Stimulated activated CD8-positive, alpha-beta memory T cell treated with anti-CD3 and anti-CD28 coated beads, Interleukin-4, amount 100 ng/mL, for 48 hours (primary cell): ENCODE results near the gene RELCH.
A peak's percentile ranks its signal among the peaks of the same experiment; 100 is the strongest.
"Not testable (repeated sequence)": the region's sequence is repeated elsewhere in the genome, so short reads cannot be mapped to it uniquely, and the experiment has no call there.

ENCODE experiments used
- DNase-seq: peaks from one replicate; pipeline ENCODE4 v3.0.0-alpha.2; 2020

Gene RELCH, protein sequence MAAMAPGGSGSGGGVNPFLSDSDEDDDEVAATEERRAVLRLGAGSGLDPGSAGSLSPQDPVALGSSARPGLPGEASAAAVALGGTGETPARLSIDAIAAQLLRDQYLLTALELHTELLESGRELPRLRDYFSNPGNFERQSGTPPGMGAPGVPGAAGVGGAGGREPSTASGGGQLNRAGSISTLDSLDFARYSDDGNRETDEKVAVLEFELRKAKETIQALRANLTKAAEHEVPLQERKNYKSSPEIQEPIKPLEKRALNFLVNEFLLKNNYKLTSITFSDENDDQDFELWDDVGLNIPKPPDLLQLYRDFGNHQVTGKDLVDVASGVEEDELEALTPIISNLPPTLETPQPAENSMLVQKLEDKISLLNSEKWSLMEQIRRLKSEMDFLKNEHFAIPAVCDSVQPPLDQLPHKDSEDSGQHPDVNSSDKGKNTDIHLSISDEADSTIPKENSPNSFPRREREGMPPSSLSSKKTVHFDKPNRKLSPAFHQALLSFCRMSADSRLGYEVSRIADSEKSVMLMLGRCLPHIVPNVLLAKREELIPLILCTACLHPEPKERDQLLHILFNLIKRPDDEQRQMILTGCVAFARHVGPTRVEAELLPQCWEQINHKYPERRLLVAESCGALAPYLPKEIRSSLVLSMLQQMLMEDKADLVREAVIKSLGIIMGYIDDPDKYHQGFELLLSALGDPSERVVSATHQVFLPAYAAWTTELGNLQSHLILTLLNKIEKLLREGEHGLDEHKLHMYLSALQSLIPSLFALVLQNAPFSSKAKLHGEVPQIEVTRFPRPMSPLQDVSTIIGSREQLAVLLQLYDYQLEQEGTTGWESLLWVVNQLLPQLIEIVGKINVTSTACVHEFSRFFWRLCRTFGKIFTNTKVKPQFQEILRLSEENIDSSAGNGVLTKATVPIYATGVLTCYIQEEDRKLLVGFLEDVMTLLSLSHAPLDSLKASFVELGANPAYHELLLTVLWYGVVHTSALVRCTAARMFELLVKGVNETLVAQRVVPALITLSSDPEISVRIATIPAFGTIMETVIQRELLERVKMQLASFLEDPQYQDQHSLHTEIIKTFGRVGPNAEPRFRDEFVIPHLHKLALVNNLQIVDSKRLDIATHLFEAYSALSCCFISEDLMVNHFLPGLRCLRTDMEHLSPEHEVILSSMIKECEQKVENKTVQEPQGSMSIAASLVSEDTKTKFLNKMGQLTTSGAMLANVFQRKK

DNA sequence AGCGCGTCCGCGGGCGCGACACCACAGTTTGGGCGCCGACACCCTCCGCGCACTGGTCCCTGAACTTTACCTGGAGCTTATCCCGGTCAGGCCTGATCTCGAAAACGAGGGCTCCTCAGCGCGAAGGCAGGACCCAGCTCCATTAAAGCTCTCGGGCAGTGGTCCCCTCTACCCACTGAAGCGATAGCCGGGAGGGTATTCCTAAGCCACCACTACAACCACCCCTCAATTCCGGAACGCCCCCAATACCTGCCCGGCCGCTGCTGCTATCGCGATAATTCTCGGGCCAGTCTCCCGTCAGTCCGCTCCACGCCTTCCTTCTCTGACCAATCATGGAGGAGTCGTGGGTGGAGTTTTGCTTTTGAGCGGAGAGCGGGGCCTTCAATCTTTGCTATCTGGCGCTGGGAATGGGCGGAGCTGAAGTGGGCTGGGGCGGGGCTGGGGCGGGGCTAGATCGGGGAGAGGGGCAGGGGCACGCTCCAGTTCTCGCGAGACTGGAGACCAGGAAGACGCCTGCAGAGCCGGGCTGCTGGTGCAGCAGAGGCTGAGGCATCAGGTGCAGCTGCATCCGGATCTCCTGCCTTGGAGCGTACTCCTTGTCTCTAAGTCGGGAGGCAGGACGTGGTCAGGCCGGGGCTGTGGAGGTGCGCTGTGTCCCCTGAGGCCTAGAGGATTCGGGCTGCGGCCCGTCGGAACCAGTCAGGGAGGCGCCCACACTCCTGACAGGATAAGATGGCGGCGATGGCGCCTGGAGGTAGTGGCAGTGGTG is at the start of gene RELCH, which contains the start of gene PIGN:
TSS of gene RELCH (plus strand) at position 482 of the 769 bp plus-strand sequence. CDS start at position 733, 251 bp downstream.
TSS of gene PIGN (minus strand) at position 283 of the 769 bp plus-strand sequence. CDS start 25,703 bp downstream, outside the sequence.
- DNase-seq, result peak; percentile 92

DNA sequence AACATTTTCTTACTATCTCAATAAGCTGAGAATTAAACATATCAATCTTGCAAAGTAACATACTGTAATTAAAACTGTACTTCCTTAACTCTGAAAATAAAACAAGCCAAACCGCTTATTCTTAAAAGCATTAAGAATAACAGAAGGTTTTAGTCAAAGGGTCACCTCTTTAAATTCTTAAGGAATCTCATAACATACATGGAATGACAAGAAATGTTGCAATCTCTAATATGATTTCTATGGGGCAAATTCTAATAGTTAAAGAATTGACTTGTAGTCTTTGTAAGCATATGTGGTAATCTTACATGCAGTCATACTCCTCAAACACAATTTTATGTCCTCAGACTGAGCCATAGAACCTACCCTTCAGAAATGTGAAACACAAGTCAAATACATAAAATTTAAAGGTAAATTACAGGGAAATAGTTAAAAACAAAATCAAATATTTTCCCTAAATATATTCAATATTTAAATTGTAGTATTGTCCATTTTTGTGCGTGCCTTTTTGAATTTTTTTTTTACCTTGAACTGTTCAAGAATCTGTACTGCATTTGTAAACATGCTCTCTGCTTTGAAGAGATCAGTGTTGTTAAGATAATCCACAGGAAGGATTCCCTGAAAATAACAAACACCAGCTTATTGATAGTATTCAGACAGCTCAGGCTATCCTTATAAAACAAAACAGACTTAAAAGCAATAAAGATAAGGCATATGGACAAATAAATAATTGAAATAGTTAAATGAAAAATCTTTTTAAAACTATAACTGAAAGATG is 48.4 kb upstream of the RELCH start:
- no peak for DNase-seq

DNA sequence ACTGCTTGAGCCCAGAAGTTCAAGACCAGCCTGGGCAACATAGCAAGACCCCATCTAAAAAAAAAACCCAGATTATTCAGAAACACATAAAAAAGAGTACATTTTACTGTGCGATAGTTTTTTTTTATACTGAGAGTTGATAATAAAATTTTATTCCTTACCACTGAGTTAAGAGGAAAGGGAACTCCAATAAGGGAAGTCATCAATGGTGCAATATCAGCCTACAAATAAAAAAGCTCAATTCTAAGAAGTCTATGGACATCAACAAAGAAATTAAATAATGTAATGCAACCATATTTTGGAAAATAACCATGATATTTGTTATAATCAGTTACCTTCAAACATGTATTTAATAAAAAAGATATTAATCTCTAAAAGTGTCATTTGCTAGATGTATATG is 46.8 kb upstream of the RELCH start:
- no peak for DNase-seq

DNA sequence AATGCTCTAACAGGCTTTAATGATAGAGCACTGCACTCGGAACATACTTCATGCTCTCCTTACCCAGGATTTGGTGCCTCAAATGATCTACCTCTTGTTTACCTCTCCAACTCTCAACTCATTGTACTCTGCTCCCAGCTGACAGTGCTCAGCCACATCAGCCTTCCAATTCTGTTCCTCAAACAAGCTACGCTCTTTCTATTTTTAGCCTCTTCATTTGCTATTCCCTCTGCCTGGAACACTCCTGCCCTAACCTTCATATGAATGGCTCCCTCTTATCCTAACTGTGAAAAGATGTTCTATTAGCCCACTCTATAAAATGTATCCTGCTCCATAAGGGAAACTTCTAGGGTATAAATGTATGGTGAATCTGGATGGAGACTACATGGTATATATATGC is 42.7 kb upstream of the RELCH start:
- DNase-seq, result no peak

DNA sequence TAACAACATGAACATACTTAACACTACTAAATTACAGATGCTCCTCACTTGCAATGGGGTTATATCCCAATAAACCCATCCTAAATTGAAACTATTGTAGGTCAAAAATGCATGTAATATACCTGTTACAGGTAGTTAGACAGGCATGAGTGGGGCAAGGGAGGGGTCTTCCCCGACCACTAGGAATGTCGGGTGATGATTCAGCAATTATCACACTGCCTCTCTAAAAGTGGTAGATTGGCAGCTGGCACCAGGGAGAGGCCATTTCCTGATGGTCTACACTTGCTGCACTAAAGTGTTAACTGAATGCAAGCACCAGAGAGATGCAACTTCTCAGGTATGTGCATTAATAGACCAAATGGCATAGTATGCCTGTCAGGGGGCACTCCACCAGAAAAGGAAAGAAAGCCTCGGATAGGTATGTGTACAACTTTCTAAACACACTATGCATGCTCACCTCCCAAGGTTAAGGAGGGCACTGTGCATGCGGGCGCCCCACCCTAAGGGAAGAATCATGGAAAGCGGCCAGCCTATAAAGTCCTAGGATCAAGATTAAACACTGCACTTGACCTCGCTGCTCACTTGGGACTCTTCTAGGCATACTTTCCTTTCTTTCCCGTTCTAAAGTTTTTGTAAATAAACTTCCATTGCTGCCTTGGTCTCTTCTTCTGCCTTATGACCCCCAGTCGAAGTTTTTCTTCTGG is 35.8 kb upstream of the RELCH start:
- DNase-seq, result no peak

DNA sequence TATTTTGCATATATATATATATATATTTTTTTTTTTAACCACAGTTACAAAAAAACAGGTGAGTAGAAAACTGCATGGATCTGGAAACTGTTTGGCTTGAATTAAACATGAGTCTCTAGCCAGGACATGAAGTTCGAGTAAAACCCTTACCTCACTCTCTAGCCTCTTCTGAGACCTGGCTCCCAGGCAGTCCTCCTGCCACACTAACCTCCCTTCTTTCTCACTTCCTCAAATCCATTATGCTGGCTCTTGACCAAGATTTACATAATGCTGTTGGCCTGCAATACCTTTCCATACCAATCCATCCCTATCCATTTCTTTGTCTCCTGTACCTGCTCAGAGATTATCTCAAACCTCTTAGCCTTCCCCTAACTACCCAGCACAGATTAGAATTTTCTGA is 34.2 kb upstream of the RELCH start:
- DNase-seq, result no peak

DNA sequence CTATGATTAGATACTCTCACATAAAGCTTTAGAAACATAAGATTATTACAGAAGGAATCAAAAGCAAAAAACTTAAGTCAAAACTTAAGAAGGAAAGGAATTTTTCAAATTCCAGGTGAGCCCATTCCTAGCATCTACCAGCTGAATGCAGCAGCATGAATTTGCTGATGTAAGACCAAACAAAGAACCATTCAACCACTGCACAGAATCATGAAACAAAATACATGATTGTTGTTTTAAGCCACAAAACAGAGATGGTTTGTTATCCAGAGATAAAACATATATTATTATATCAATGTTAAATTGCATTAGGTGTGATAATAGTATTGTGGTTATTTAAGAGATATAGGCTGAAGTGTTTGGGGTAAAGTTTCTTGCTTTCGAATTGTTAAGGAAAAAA is 29.2 kb upstream of the RELCH start:
- no peak for DNase-seq

DNA sequence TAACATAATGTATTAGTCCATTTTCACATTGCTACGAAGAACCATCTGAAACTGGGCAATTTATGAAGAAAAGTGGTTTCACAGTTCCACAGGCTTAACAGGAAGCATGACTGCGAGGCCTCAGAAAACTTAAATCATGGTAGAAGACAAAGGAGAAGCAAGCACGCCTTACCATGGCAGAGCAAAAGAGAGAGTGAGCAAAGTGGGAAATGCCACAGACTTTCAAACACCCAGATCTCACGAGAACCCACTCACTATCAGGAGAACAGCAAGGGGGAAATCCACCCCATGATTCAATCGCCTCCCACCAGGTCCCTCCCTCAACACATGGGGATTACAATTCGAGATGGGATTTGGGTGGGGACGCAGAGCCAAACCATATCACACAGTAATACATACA is 22.7 kb upstream of the RELCH start:
- no peak for DNase-seq

DNA sequence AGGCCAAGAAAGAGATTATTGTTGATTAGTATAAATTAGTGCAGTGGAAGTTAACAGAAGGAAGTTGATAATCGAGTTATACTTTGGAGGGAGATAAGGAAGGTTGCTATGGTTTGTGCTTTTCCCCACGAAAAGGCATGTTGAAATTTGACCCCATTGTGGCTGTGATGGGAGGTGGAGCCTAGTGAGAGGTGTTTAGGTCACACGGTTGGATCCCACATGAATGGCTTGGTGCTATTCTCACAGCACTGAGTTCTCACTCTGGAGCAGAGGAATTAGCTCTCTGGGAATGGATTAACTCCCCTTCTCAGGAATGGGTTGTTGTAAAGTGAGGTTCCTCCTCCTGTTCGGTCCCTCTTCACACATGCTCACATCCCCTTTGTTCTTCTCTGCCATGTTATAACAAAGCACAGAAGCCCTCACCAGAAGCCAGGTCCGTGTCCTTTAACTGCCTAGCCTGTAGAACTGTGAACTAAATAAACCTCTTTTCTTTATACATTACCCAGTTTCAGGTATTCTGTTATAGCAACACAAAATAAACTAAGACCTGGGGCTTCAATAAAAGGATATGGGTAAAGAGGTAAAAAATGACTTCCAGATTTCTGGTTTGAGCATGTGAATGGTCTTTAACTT is 22.1 kb upstream of the RELCH start:
- DNase-seq, result no peak

DNA sequence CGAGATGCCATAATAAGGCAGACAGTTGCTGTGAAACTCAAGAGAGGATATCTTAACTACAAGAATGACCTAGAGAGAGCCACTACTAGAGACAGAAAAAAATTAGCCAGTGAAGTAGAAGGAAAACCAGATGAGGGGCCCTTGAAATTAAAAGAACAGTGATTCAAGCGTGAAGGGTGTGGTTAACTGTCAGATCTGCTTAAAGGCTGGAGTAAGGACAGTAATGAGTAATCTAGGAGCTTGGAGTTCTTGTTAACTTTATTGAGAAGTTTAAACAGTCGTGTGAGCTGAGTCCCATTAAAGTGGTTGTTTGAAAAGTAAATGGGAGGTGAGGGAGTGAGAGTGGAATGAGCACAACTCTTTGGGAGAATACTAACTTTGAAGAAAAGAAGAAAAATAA is 21.5 kb upstream of the RELCH start:
- DNase-seq, result no peak

DNA sequence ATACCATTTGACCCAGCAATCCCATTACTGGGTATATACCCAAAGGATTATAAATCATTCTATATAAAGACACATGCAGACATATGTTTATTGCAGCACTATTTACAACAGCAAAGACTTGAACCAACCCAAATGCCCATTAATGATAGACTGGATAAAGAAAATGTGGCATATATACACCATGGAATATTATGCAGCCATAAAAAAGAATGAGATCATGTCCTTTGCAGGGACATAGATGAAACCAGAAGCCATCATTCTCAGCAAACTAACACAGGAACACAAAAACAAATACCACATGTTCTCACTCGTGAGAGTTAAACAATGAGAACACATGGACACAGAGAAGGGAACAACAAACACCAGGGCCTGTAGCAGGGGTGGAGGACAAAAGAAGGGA is 20.5 kb upstream of the RELCH start:
- DNase-seq, result not testable (repeated sequence)

DNA sequence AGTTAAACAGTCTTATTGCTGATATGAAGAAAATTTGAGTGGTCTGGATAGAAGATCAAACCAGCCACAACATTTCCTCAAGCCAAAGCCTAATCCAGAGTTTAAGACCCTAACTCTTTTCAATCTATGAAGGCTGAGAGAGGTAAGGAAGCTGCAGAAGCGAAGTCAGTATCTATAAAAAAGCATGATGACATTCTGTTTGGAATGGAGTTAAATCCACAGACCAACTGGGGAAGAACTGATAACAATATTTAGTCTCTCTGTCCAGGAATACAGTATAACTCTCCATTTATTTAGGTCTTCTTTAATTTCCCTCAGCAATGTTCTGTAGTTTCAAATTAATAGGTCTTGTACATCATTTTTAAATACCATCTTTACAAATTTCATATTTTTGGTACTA is 16.2 kb upstream of the RELCH start:
- no peak for DNase-seq

DNA sequence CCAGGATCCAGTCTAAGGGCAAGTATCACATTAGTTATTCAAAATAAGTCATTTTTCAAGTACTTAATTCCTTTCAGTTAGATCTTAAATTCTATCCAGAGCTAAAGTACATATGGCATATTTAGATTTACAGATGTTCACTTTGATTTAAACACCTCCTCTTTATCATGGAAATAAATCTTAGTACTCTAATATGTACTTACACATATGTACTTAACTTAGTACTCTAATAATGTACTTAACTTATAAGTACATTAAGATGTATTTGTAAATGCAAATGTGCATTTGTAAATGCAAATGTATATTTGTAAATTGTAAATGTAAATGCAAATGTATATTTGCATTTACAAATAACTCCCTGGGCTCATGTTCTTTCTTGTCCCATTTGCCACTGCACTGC is 14.8 kb upstream of the RELCH start:
- no peak for DNase-seq

DNA sequence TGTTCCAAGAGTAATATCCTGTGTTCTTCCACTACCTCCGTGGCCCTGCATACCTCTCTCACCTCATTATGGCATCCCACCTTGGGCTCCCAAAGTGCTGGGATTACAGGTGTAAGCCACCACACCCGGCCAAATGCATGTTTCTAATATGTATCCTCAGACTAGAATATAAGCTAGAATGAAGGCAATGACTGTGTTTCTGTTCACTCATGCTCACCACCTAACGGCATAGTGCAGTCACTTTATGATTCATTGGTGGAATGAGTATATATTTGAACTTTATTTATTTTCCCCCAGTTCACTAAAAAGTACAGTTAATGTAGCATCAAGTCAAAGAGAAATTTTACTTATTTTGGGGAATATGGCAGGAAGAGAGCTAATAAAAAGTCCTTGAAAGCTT is 11.5 kb upstream of the RELCH start:
- no peak for DNase-seq

DNA sequence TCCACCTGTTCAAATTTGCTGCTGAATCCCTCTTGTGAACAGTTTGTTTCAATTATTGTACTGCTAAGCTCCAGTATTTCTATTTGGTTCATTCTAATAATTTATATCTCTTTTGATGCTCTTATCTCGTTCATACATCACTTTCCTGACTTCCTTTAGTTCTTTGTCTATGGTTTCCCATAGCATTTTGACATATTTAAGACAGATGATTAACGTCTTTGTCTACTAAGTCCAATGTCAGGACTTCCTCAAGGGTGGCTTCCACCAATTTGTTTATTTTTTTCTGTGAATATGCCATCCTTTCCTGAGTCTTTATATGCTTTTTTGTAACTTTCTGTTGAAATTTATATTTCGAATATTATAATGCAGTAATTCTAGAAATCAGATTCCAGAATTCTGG is 9.8 kb upstream of the RELCH start:
- DNase-seq, result no peak

DNA sequence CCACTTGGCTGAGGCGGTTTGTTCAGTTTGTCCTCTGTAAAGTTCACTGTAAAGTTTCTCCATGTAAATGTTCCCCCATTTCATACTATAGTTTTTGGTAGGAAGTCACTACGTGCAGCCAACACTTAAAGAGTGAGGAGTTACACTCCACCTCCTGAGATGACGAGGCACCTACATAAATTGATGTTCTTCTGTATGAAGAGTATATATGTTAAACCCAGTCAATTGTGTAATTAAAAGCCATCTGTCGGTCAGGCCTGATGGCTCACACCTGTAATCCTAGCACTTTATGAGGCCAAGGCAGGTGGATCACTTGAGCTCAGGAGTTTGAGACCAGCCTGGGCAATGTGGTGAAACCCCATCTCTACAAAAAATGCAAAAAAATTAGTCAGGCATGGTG is 7.8 kb upstream of the RELCH start:
- DNase-seq, result no peak

DNA sequence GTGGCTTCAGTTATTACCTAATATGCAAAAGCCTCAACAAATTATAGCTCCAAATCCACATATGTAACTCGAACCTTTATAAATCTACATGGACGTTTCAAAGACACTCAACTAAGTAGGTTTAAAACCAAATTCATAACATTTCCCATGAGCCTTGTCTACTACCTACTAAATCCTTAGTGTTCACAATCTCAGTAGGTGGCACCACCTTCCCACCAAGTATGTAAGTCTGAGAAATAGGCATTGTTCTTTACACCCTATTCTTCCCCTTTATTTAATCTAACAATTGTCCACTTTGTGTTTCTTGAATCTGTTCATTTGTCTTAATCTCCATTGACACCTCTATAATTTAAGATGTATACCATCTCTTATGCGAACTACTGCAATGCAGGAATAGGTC is 4.8 kb upstream of the RELCH start:
- DNase-seq, result no peak

DNA sequence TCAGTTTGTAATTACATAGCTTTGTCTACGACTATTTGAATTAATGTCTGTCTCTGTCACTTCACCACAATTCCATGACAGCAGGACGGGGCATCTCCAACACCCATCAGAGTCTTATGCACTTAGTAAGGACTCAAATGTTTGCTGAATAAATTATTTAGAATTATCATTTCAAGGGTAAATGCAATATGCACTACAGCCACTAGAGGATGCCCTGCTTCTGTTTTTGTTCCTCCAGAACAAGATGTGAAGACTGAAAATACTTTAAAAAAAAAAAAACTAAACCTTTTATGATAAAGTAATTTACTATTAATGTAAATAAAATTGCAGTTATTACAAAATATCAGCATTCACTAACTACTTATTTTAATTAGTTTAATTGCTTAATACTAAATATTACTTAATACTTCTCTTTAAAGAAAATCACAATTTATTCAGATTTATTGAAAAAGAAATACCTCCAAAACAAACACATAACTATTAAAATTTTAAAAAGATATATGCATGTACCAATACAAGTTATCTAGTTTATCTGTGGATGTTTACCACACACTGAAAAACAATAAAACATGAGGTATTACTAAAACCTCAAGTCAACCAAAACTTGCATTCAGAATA is 3.4 kb upstream of the RELCH start:
- DNase-seq, result peak; percentile 50

DNA sequence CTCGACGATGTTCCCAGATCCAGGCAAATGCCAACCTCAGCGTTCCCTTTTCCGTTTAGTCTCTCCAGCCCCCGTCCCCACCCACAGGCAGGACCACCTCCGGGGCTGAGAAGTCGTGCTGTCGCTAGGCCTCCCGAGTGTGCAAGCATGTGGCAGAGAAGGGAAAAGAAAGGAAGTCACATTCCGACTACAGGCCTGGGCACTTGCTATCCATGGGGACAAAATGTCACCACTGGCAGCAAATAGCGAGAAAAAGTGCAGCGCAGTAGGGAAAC is 619 bp upstream of the RELCH start:
- no peak for DNase-seq
